GM23338 (cell line): ENCODE measurements around the gene EPHA3. TPM values are rescaled to one million over a fixed set of nuclear protein-coding genes. Genes with fewer than 3 reads are reported as not detected.

ENCODE experiments used
- ATAC-seq: fragments of 200-7000 bp; cut with Tn5 transposase; 3 replicates; pipeline ENCODE4 v1.9.1; 2020
- DNase-seq: peaks from one replicate; pipeline ENCODE4 v3.0.0-alpha.2; 2015; ENCODE audit warnings: low spot score
- H2AFZ ChIP-seq: fragments of 200-600 bp; sonication (generic); 2 replicates; pipeline ENCODE4 v1.8.0; 2016; ENCODE audit warnings: antibody characterized with exemption, mild to moderate bottlenecking, moderate library complexity
- H3F3A ChIP-seq: fragments of 200-600 bp; sonication (generic); replicated peaks from 2 replicates; pipeline ENCODE4 v1.8.0; 2017; ENCODE audit warnings: antibody characterized with exemption, mixed run types, low read depth
- H3K27ac ChIP-seq: fragments of 200-600 bp; sonication (generic); 2 replicates; pipeline ENCODE4 v1.6.1; 2016; ENCODE audit warnings: low read depth
- H3K27me3 ChIP-seq: fragments of 200-600 bp; sonication (generic); 2 replicates; pipeline ENCODE4 v1.8.0; 2016; ENCODE audit warnings: mild to moderate bottlenecking, mixed run types, moderate library complexity; ENCODE audit not compliant: insufficient read depth
- H3K36me3 ChIP-seq: fragments of 200-600 bp; sonication (generic); 2 replicates; pipeline ENCODE4 v1.8.0; 2016; ENCODE audit warnings: mild to moderate bottlenecking; ENCODE audit not compliant: insufficient read depth
- H3K4me1 ChIP-seq: fragments of 200-600 bp; sonication (generic); 2 replicates; pipeline ENCODE4 v1.8.0; 2016; ENCODE audit warnings: mild to moderate bottlenecking, moderate library complexity; ENCODE audit not compliant: insufficient read depth
- H3K4me2 ChIP-seq: fragments of 200-600 bp; sonication (generic); 2 replicates; pipeline ENCODE4 v1.7.1; 2017; ENCODE audit warnings: mixed run types
- H3K4me3 ChIP-seq: fragments of 200-600 bp; sonication (generic); 2 replicates; pipeline ENCODE4 v1.6.1; 2016; ENCODE audit warnings: mixed run types
- H3K79me2 ChIP-seq: fragments of 200-600 bp; sonication (generic); replicated peaks from 2 replicates; pipeline ENCODE4 v1.8.0; 2017; ENCODE audit warnings: mild to moderate bottlenecking; ENCODE audit not compliant: insufficient read depth
- H3K9me2 ChIP-seq: fragments of 200-600 bp; sonication (generic); 2 replicates; pipeline ENCODE4 v1.8.0; 2017; ENCODE audit not compliant: insufficient read depth
- H4K20me1 ChIP-seq: fragments of 200-600 bp; sonication (generic); replicated peaks from 2 replicates; pipeline ENCODE4 v1.8.0; 2017; ENCODE audit warnings: mild to moderate bottlenecking; ENCODE audit not compliant: insufficient read depth
- H3K27ac Mint-ChIP-seq: 2 replicates; pipeline ENCODE4 v1.8.0; 2020; ENCODE audit warnings: inconsistent platforms, mild to moderate bottlenecking, moderate library complexity, mixed read lengths
- H3K27me3 Mint-ChIP-seq: 3 replicates; pipeline ENCODE4 v1.8.0; 2022; ENCODE audit warnings: low read depth, mild to moderate bottlenecking, moderate library complexity, mixed read lengths, inconsistent platforms; ENCODE audit not compliant: insufficient read depth, poor library complexity
- H3K36me3 Mint-ChIP-seq: 3 replicates; pipeline ENCODE4 v1.8.0; 2021; ENCODE audit warnings: low read depth, mild to moderate bottlenecking, inconsistent platforms, moderate library complexity, mixed read lengths
- H3K4me1 Mint-ChIP-seq: 3 replicates; pipeline ENCODE4 v1.8.0; 2020; ENCODE audit warnings: mild to moderate bottlenecking, inconsistent platforms, mixed read lengths
- H3K4me3 Mint-ChIP-seq: 3 replicates; pipeline ENCODE4 v1.8.0; 2021; ENCODE audit warnings: moderate library complexity, mild to moderate bottlenecking, inconsistent platforms, mixed read lengths
- H3K9me3 Mint-ChIP-seq: 3 replicates; pipeline ENCODE4 v1.8.0; 2020; ENCODE audit warnings: moderate library complexity, mild to moderate bottlenecking, inconsistent platforms, mixed read lengths
- CREB1 ChIP-seq: fragments of 250-450 bp; sonication (Bioruptor Pico); IDR thresholded peaks from 2 replicates; pipeline ENCODE4 v1.5.0; 2020; ENCODE audit warnings: low read depth, mild to moderate bottlenecking, moderate library complexity
- CTCF ChIP-seq, 2 experiments: fragments of 200-600 bp in 1 of 2; sonication (generic) in 1 of 2; conservative IDR thresholded peaks; 2 replicates each; pipeline versions ENCODE4 v1.5.1 to v1.6.1; 2016 to 2017; ENCODE audit warnings: antibody characterized with exemption in 2 of 2, low read depth in 2 of 2, mild to moderate bottlenecking in 2 of 2, moderate library complexity in 1 of 2
- ETS1 ChIP-seq: IDR thresholded peaks from 2 replicates; pipeline ENCODE4 v1.6.1; 2016; ENCODE audit warnings: antibody characterized with exemption
- EZH2 ChIP-seq: fragments of 200-600 bp; sonication (generic); IDR thresholded peaks from one replicate; pipeline ENCODE4 v1.8.0; 2017; ENCODE audit warnings: antibody characterized with exemption, mild to moderate bottlenecking, low read depth; ENCODE audit not compliant: unreplicated experiment
- EZH2phosphoT487 ChIP-seq: fragments of 200-600 bp; sonication (generic); IDR thresholded peaks from one replicate; pipeline ENCODE4 v1.8.1; 2018; ENCODE audit warnings: antibody characterized with exemption; ENCODE audit not compliant: unreplicated experiment
- JUNB ChIP-seq: IDR thresholded peaks from one replicate; pipeline ENCODE4 v1.6.1; 2016; ENCODE audit warnings: antibody characterized with exemption; ENCODE audit not compliant: unreplicated experiment
- NANOG ChIP-seq: IDR thresholded peaks from 2 replicates; pipeline ENCODE4 v1.6.1; 2016; ENCODE audit warnings: antibody characterized with exemption, borderline replicate concordance
- POLR2AphosphoS5 ChIP-seq: IDR thresholded peaks from 2 replicates; pipeline ENCODE4 v1.6.1; 2016; ENCODE audit warnings: antibody characterized with exemption, low read depth
- ZNF114 ChIP-seq: fragments of 250-450 bp; sonication (Bioruptor Pico); IDR thresholded peaks from 2 replicates; pipeline ENCODE4 v1.5.0; 2020; ENCODE audit warnings: mild to moderate bottlenecking, moderate library complexity
- polyA plus RNA-seq: library from polyadenylated mRNA; unstranded; fragments of >200 nt; fragmentation: Nextera tagmentation; extraction: Ambion mirVana; gene quantifications from 2 replicates; pipeline ENCODE4 v1.2.1, GENCODE V29; 2016
- total RNA-seq: library from RNA; depleted of rRNA; stranded (reverse); fragments of >200 nt; shearing (Covaris generic); gene quantifications from 2 replicates; pipeline ENCODE4 v1.2.3, GENCODE V29; 2014
- TF ChIP-seq, protein P1 (sequence below): IDR thresholded peaks from one replicate; pipeline ENCODE4 v1.6.1; 2018; ENCODE audit warnings: antibody characterized with exemption; ENCODE audit not compliant: unreplicated experiment

The EPHA3 gene
- total and polyA plus RNA-seq, 2 experiments from 2014 or later, result 0.05 to 0.21 TPM

DNA sequence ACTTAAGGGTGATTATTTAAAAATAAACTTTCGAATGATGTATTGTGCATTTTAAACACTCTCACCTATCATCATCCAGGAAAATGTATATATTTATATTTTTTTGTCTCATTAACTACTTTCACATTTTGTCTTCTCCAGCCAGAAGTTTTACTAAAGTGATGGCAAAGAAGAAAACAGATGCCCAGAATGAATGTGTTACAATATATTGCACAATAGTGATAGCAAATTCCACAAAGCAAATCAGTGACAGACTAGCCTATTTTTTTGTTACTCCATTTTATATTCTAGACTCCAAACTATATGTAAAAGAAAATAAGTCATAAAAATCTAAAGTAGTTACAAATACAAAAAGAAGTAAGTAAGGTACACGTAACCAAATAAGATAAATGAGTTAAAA, 414.7 kb downstream of the EPHA3 start (continued):
- TF ChIP-seq CTCF (conservative IDR thresholded peaks at IDR 0.05; ENCODE audit: low read depth in 2 of 2) (no peak), EZH2phosphoT487 (no peak), EZH2 (no peak), NANOG (no peak), JUNB (no peak), POLR2AphosphoS5 (no peak), ZNF114 (CRISPR knock-in tag) (no peak)
- TF ChIP-seq, protein P1, sequence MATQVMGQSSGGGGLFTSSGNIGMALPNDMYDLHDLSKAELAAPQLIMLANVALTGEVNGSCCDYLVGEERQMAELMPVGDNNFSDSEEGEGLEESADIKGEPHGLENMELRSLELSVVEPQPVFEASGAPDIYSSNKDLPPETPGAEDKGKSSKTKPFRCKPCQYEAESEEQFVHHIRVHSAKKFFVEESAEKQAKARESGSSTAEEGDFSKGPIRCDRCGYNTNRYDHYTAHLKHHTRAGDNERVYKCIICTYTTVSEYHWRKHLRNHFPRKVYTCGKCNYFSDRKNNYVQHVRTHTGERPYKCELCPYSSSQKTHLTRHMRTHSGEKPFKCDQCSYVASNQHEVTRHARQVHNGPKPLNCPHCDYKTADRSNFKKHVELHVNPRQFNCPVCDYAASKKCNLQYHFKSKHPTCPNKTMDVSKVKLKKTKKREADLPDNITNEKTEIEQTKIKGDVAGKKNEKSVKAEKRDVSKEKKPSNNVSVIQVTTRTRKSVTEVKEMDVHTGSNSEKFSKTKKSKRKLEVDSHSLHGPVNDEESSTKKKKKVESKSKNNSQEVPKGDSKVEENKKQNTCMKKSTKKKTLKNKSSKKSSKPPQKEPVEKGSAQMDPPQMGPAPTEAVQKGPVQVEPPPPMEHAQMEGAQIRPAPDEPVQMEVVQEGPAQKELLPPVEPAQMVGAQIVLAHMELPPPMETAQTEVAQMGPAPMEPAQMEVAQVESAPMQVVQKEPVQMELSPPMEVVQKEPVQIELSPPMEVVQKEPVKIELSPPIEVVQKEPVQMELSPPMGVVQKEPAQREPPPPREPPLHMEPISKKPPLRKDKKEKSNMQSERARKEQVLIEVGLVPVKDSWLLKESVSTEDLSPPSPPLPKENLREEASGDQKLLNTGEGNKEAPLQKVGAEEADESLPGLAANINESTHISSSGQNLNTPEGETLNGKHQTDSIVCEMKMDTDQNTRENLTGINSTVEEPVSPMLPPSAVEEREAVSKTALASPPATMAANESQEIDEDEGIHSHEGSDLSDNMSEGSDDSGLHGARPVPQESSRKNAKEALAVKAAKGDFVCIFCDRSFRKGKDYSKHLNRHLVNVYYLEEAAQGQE, result no peak

GRCh38 chr3:89525609-89526008, 418.2 kb downstream of the EPHA3 start:
- Histone ChIP-seq H2AFZ (no peak overlapping the region), H3K4me3 (no peak overlapping the region), H3K4me2 (no peak overlapping the region), H3K27me3 (no peaks in the 10 kb centered on the region), H4K20me1 (no peaks in the 10 kb centered on the region), H3F3A (no peaks in the 10 kb centered on the region), H3K36me3 (no peaks in the 10 kb centered on the region), H3K9me2 (no peaks in the 10 kb centered on the region), H3K79me2 (no peaks in the 10 kb centered on the region), H3K4me1 (peaks cover 42% of the 10 kb centered on the region), H3K27ac (no peak overlapping the region)
- Mint-ChIP-seq H3K4me3 (no peak overlapping the region), H3K9me3 (no peaks in the 10 kb centered on the region), H3K27me3 (no peaks in the 10 kb centered on the region), H3K4me1 (peaks cover 39% of the 10 kb centered on the region), H3K36me3 (no peaks in the 10 kb centered on the region), H3K27ac (peak overlapping the region; percentile 1; the same call in 1 of the 2 replicates)
- ATAC-seq (no peak), DNase-seq (no peak)
- TF ChIP-seq JUNB, result no peak
- TF ChIP-seq ETS1, result no peak
- TF ChIP-seq, protein P1, result no peak
- TF ChIP-seq CREB1 (CRISPR knock-in tag), result no peak
- TF ChIP-seq POLR2AphosphoS5, result no peak
